Cardiac muscle cell (in vitro differentiated cells and primary cell): ENCODE measurements around the gene CHST8. TPM values are rescaled to one million over a fixed set of nuclear protein-coding genes. Genes with fewer than 3 reads are reported as not detected.

Source experiments
- DNase-seq, 2 donors: peaks; one replicate each; pipeline versions ENCODE4 v3.0.0 to v3.0.0-alpha.2; 2010 to 2017; ENCODE audit warnings: low read depth in 1 of 2, low spot score in 1 of 2
- H3K27ac ChIP-seq: fragments of 200-600 bp; sonication (generic); 2 replicates; pipeline ENCODE4 v1.5.1; 2016
- H3K27me3 ChIP-seq: fragments of 200-600 bp; sonication (generic); 2 replicates; pipeline ENCODE4 v1.6.0; 2016; ENCODE audit warnings: control low read depth
- H3K36me3 ChIP-seq: fragments of 200-600 bp; sonication (generic); 2 replicates; pipeline ENCODE4 v1.5.1; 2016; ENCODE audit warnings: control low read depth
- H3K4me1 ChIP-seq: fragments of 200-600 bp; sonication (generic); 2 replicates; pipeline ENCODE4 v1.8.1; 2017; ENCODE audit warnings: low read depth, mild to moderate bottlenecking, mixed run types
- H3K4me3 ChIP-seq: fragments of 200-600 bp; sonication (generic); 2 replicates; pipeline ENCODE4 v1.5.1; 2016; ENCODE audit warnings: mild to moderate bottlenecking
- H3K9me3 ChIP-seq: fragments of 200-600 bp; sonication (generic); 2 replicates; pipeline ENCODE4 v1.5.1; 2017; ENCODE audit warnings: low read depth, mild to moderate bottlenecking, control low read depth
- polyA plus RNA-seq: library from polyadenylated mRNA; unstranded; fragments of >200 nt; fragmentation: Nextera tagmentation; extraction: Ambion mirVana; gene quantifications from 2 replicates; pipeline ENCODE4 v1.2.1, GENCODE V29; 2016
- total RNA-seq: library from RNA; depleted of rRNA; stranded (reverse); fragments of >200 nt; gene quantifications from 2 replicates; pipeline ENCODE4 v1.2.3, GENCODE V29; 2016
- TF ChIP-seq, protein P1 (sequence below): IDR thresholded peaks from 2 replicates; pipeline ENCODE4 v1.5.1; 2012; ENCODE audit warnings: low read depth, mild to moderate bottlenecking, low read length

Gene CHST8
- total and polyA plus RNA-seq, 2 experiments from 2014 or later, result 0.84 to 0.89 TPM

DNA sequence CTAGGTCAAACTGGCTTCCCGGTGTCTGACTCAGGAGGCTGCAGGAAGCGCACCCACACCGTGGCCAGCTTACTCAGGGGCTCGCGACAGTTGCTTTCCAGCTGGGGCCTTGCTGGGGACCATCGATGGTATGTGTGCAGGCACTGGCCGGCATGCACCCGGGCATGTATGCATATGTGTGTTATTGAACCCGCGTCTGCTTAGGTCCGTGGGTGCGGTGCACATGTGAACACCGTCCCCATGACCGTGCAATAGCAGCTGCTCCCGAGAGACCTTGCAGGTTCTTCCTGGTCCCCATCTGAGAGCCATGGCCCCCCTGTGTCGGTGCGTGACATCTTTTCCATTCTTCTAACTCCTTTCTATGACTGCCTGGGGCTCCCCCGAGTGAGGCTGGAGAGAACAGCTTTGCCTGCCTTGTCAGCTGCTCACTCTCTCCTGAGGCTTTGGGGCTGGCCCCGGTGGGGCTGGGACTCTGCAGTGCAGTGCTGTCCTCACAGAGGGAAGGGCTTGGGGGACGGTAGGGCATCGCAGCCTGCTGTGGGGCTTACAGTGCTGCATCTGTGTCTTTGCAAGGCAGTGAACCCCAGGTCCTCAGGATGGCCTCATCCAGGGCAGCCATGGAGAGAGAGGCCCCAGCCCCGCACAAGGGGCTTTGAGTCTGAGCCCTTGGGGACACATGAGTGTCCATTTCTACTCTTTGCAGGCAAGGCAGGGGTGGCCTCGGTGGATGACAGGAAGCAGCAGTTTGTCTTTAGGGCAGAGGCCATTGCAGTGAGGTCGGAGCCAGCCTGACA, 65.1 kb downstream of the CHST8 start:
- Histone ChIP-seq H3K4me1 (peaks cover 3% of the 10 kb centered on the region), H3K27ac (no peak overlapping the region), H3K4me3 (no peak overlapping the region), H3K27me3 (peaks cover 13% of the 10 kb centered on the region), H3K36me3 (no peaks in the 10 kb centered on the region), H3K9me3 (no peaks in the 10 kb centered on the region)
- DNase-seq, result no peak
- TF ChIP-seq, protein P1, sequence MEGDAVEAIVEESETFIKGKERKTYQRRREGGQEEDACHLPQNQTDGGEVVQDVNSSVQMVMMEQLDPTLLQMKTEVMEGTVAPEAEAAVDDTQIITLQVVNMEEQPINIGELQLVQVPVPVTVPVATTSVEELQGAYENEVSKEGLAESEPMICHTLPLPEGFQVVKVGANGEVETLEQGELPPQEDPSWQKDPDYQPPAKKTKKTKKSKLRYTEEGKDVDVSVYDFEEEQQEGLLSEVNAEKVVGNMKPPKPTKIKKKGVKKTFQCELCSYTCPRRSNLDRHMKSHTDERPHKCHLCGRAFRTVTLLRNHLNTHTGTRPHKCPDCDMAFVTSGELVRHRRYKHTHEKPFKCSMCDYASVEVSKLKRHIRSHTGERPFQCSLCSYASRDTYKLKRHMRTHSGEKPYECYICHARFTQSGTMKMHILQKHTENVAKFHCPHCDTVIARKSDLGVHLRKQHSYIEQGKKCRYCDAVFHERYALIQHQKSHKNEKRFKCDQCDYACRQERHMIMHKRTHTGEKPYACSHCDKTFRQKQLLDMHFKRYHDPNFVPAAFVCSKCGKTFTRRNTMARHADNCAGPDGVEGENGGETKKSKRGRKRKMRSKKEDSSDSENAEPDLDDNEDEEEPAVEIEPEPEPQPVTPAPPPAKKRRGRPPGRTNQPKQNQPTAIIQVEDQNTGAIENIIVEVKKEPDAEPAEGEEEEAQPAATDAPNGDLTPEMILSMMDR, result no peak

DNA sequence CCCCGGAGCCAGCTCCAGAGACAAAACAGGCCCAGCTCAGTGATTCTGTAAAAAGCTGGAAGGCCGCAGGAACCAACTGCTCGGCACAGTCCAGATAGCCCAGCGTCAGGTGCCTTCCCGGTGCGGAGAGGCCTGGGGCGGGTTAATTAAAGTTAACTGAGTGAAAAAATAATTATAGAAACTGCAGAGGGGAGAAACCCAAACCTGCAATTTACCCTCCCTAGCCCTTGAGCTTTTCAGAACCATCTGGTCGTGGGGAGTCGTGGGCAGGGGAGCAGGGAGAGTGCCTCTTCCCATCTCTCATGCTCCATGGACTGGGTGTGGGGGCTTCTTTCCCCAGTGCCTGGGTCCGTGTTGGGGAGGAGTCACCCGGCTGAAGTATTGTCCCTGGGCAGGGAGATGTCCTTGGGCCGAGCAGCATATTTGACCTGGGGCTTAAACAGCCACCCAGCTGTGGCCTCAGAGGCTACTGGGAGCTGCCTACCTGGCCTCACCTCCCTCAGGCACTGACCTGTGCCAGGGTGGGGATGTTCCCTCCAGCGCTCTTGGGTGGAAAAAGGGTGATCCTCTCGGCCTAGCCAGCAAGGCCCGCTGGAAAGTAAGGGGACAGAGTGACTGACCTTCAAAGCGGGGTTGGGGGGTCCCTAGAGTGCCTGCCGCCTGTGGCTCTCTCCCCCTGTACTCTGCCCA, 65.9 kb downstream of the CHST8 start:
- Histone ChIP-seq H3K36me3 (no peaks in the 10 kb centered on the region), H3K27me3 (peaks cover 13% of the 10 kb centered on the region), H3K27ac (no peak overlapping the region), H3K4me3 (no peak overlapping the region), H3K9me3 (no peaks in the 10 kb centered on the region), H3K4me1 (peaks cover 3% of the 10 kb centered on the region)
- TF ChIP-seq, protein P1, result no peak
- DNase-seq, result no peak

- no peak overlapping the region for H3K4me3 ChIP-seq
- peaks cover 3% of the 10 kb centered on the region for H3K4me1 ChIP-seq
- peaks cover 13% of the 10 kb centered on the region for H3K27me3 ChIP-seq
- TF ChIP-seq, protein P1, result no peak
- H3K27ac ChIP-seq, result no peak overlapping the region
- no peak for DNase-seq
- no peaks in the 10 kb centered on the region for H3K9me3 ChIP-seq
- no peaks in the 10 kb centered on the region for H3K36me3 ChIP-seq
These were observed 66.6 kb downstream of the CHST8 start for GRCh38 chr19:33688171-33688992.

GRCh38 chr19:33689138-33689746, 67.5 kb downstream of the CHST8 start:
- Histone ChIP-seq H3K27ac (no peak overlapping the region), H3K27me3 (peaks cover 13% of the 10 kb centered on the region), H3K9me3 (no peaks in the 10 kb centered on the region), H3K36me3 (no peaks in the 10 kb centered on the region), H3K4me1 (peaks cover 3% of the 10 kb centered on the region), H3K4me3 (no peak overlapping the region)
- DNase-seq, result no peak
- TF ChIP-seq, protein P1, result no peak

DNA sequence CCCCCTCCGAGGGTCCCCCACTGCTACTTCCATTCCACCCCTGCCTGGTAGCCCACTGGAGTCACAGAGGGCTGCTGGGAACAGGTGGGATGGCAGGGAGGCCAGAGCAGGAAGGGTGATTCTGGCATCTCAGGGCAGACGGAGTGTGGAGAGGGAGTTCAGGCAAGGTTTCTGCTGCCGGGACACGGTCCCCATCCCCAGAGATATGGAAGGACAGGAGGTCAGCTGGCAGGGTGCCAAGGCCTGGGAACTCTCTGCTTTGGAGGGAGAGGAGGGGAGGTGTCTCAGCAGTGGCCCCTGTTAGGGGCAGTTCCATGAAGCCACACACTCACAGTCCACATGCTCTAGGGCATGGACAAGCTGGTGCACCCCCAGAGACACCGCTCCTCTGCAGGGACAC, 68.1 kb downstream of the CHST8 start:
- Histone ChIP-seq H3K27ac (no peak overlapping the region), H3K4me1 (peaks cover 3% of the 10 kb centered on the region), H3K36me3 (no peaks in the 10 kb centered on the region), H3K9me3 (no peaks in the 10 kb centered on the region), H3K27me3 (peaks cover 9% of the 10 kb centered on the region), H3K4me3 (no peak overlapping the region)
- DNase-seq, result peak in 1 of 2 donors; percentile 69
- TF ChIP-seq, protein P1, result no peak
